GM19372 (cell line): ENCODE results near the gene TLK2.
"Not testable (repeated sequence)": the region's sequence is repeated elsewhere in the genome, so short reads cannot be mapped to it uniquely, and the experiment has no call there.

Experiments used
- ATAC-seq: cut with Tn5 transposase; IDR thresholded peaks from one replicate; pipeline ENCODE4 v1.9.1; 2021; ENCODE audit warnings: mild to moderate bottlenecking, low read depth, moderate library complexity; ENCODE audit not compliant: unreplicated experiment

The TLK2 gene

DNA sequence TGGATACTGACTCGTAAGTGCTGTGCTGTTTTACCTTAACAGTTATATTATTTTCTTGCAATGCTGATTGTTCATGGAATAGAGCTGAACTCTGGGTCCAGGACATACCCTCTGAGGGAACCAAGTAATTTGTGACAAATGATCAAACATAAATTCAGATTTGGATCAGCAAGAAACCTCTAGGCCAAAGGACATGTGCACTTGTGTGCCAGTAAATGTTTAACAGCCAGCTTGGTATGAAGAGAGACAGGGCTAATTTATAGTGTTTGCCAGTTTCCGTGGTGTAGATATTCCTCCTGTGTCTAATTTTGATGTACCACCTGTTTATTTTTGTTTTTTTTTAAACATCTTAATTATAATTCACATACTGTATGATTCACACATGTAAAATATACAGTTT is 118.0 kb downstream of the TLK2 start:
- ATAC-seq = no peak

DNA sequence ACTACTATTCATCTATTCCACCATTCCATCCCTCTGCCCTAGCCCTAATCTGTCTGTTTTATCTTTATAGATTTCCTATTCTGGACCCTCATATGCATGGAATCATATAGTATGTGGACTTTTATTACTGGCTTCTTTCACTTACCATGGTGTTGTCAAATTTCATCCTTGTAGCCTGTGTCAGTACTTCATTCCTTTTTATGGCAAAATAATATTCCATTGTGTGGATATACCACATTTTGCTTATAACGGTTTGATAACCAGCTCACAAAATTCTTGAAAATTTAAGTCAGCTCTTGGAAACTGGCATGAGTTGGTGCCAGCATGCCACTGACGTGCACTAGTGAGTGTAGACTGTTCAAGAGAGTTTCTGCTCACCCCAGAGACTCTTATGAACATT is 118.5 kb downstream of the TLK2 start:
- no peak for ATAC-seq

DNA sequence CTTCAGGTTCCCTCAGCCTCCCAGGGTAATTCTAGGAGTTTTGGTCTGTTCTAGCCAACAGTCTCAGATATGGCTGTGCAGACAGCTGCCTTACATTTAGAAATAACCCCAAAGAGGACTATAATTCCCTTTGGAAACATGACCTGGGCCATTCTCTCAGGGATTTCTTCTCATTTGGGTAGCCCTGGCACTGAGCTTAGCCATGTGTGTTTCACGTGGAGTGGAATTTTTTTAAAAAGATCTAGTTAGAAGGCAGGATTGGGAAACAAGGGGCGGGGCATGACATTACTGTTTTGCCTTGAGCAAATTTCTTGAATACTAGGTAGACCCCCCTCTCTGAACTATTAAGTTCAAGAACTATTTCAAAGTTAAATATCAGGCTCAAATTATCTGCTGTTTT is 119.3 kb downstream of the TLK2 start:
- no peak for ATAC-seq

DNA sequence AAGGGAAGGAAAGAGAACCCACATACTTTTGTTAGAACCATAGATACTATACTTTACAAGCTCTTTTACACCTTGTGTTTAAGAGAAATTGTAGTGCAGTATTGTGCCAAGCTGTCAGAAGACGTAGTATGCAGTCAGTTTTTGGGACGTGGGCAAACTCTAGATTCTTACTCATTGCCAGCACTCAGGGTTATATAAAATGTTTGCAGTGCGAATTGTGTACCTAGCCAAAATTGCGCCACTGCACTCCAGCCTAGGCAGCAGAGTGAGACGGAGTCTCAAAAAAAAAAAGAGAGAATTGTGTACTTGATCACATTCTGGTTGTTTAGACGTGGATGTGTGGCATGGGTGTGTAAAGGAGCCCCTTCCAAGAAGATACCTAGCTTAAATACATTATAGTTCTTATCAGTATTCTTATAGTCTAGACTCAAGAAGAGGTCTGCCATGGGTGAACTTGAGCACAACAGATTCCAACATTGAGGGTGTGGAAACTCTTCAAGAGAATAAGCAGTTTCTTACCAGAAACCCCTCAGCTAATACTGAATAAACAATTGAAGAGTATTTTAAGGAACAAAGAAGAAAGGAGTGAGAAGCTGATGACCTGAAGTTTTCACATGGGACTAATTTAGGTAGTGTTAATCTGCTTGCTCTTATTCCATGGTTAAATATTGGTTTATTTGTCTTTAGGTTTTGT is 121.5 kb downstream of the TLK2 start:
- ATAC-seq = no peak

DNA sequence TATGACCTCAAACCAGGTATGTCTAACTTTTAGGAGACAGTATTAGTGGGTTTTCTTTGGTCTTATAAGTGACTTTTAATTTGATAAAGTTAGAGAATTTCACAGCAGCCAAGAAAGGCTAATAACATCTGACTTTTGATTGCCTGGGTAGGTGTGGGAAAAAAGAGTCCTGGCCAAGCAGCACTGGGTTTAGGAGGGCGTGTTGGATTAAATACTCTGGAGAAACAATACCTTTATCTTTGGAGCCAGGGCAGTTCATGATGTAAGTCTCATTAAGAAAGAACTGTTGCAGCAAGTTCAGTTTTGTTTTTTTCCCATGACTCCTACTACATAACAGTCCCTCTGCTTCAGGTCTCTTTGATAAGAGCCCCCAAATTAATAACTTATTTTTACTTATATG is 122.2 kb downstream of the TLK2 start:
- ATAC-seq = no peak

DNA sequence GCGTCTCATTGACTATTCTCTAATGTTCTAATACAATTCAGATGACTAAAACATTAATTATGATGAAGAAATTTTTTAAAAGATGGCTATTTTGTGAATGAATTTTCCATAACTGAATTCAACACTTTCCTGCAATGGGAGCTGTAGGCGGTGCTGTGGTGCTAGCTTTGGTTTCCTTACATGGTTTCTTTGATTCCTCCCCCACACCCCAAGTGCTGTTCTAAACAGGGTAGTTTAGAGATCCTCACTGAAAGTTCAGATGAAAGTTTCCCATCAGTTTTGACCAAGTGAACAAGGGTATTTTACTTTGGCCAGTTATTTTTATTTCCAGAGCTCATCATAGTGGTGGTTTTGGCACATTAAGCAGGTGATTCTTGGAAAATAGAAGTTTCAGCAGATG is 122.8 kb downstream of the TLK2 start:
- no peak for ATAC-seq

DNA sequence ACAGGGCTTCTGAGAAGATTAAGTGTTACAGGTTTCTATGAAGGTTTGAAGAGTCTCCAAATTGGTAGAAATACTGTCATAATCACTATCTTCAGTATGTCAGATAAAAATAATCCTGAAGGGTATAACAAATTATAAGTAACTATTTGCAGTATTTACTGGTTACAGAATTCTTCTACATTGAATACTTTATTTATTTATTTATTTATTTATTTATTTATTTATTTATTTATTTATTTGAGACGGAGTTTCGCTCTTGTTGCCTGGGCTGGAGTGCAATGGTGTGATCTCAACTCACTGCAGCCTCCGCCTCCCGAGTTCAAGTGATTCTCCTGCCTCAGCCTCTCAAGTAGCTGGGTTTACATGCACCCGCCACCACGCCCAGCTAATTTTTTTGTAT is 125.2 kb downstream of the TLK2 start:
- ATAC-seq = not testable (repeated sequence)

DNA sequence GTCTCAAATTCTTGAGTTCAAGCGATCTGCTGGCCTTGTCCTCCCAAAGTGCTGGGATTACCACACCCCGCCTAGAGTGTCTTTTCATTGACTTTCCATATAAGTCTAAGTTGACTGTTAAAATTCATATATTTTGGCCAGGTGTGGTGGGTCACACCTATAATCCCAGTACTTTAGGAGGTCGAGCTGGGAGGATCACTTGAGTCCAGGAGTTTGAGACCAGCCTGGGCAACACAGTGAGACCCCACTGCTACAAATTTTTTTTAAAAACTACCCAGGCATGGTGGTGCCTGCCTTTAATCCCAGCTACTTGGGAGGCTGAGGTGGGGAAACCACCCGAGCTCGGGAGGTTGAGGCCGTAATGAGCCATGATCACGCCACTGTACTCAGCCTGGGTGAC is 127.0 kb downstream of the TLK2 start:
- no peak for ATAC-seq

DNA sequence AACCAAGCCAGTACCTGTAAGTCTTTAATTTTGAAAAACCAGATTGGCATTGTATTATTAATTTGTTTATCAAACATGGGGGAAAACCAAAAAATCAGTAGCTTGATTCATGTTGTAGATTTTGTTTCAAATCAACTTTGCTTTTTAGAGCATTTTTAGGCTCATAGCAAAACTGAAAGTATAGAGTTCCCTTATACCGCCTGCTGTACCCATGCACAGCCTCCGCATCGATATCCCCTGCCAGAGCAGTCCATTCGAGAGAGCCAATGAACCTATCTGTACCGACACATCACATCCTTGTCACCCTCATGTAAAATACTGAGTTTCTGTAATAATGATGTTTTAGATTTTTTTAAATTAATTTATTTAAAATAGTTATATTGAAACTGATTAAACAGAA is 132.7 kb downstream of the TLK2 start:
- ATAC-seq = no peak

DNA sequence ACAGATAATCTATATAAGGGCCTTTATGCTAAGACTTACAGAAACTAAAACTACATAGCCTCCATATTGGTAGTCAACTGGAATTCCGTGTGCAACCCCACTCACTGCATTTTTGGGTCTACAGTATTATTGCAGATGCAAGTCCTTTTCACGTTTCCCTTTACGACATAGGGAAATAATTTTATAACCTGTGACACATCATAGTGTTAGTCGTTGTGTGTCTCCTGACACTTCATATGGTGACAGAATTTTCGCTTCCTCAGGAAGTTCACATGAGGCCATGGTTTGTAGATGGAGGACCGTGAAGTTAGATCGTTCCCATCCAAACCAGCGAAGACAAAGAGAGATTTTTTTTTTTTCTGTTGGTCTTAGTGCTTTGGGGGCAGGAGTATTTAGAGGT is 133.1 kb downstream of the TLK2 start:
- no peak for ATAC-seq

DNA sequence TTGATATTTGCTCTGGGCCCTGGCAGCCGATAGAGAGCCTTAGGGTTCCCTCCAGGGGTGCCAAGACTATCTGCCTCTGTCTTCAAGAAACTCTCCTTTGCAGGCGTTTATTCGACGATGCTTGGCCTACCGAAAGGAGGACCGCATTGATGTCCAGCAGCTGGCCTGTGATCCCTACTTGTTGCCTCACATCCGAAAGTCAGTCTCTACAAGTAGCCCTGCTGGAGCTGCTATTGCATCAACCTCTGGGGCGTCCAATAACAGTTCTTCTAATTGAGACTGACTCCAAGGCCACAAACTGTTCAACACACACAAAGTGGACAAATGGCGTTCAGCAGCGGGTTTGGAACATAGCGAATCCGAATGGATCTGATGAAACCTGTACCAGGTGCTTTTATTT is 133.7 kb downstream of the TLK2 start:
- not testable (repeated sequence) for ATAC-seq

DNA sequence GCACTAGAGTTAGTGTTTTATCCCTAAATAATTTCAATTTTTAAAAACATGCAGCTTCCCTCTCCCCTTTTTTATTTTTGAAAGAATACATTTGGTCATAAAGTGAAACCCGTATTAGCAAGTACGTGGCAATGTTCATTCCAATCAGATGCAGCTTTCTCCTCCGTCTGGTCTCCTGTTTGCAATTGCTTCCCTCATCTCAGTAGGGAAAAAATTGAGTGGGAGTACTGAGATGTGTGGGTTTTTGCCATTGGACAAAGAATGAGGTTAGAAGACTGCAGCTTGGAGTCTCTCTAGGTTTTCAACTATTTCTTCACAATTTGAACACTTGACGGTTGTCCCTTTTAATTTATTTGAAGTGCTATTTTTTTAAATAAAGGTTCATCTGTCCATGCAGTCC is 134.5 kb downstream of the TLK2 start:
- not testable (repeated sequence) for ATAC-seq

DNA sequence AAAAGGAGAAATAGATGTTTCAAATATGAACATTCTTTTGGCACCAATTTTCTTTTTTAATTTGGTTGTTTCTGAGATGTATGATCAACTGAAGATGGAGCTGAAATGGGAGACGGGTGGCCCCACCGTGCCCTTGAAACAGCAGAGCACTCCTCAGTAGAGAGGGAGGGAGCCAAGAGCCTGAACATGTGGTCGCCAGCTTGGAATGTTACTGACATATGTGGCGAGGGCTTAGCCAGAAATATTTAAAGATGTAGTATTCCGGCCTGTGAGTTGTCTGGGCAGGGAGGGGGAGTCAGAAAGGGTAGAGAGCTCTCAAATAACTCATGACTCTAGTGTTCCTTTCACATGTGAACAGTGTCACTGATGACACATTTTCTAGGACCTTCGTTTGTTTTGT is 135.5 kb downstream of the TLK2 start:
- no peak for ATAC-seq

DNA sequence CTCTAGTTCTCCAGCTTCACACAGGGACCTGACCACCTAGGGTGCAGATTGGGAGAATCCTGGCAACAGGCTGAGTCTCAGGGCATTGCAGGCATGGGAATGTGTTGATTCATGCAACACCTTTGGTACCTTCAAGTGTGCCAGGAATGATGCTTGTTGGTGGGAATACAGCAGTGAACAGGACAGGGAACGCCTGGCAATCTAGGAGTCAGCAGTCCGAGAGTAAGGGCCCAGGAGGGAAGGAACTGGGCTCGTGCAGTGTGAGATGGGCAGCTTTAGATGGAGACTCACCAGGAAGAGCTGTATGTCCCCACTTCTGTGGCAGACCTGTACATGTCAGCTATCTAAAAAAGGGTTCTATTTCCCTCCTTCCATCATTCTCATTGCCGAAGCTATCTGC is 136.9 kb downstream of the TLK2 start:
- no peak for ATAC-seq

DNA sequence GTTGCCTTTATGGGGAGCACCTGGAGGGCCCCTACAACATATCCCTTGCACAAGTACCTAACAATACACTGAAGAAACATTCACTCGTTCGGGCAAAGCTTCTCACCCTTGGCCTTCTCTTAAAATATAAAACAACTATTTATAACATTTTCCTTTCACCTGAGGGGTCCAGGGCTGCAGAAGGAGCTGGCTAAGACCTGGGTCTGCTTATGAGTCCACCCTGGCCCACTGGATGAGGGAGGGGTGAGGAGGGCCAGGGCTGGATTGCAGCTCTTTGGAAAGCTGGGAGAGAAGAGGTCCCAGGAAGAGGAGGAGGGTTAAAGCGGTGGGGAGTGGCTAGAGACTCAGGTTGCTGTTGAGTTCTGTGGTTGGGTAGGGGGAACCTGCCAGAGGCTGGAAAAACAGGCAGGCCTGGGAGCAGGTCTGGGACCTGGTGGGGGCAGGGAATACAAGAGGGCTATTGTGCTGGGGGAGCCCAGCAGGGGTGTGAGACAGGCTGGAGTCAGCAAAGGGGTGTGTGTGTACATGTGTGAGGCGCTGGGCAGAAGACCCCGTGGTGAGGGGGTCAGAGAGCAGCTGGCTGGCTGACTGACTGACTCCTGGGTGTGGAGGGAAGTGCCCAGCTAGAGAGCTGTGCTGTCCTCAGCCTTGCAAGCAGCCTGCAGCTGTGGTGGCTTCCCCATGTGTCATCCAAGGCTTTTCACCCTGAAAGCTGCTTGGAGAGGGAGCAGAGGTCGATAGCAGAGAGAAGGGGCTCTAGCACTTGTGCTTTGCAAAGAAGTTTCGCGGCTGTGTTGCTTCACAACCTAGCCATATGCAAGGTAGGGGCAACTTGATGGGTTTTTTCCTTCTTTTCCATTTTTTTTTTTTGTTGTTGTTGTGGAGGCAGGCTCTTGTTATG is 138.6 kb downstream of the TLK2 start:
- no peak for ATAC-seq

DNA sequence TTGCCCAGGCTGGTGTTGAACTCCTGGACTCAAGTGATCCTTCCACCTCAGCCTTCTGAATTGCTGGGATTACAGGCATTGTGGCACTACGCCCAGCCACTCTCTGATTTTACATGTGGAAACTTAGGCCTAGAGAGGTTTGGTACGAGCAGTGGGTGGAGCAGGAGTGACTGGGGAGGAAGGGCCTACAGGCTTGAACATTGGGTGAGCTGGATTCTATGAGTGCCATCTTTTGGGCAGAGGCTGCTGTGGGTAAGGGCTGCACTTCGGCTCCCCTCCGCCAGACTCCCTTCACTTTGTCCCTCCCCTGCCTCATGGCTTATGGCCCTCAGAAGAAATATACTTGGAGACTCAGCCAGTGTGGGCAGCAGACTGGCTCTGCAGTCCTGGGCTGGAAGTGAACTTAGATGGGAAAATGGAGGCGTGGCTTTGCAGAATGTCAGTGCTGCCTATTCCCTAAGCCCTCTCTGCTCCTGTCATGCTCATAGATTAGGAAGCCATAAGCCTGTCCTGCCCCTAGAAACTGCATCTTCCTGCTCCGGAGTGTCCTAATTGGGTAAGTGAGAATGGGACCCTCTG is 139.4 kb downstream of the TLK2 start:
- ATAC-seq = no peak

DNA sequence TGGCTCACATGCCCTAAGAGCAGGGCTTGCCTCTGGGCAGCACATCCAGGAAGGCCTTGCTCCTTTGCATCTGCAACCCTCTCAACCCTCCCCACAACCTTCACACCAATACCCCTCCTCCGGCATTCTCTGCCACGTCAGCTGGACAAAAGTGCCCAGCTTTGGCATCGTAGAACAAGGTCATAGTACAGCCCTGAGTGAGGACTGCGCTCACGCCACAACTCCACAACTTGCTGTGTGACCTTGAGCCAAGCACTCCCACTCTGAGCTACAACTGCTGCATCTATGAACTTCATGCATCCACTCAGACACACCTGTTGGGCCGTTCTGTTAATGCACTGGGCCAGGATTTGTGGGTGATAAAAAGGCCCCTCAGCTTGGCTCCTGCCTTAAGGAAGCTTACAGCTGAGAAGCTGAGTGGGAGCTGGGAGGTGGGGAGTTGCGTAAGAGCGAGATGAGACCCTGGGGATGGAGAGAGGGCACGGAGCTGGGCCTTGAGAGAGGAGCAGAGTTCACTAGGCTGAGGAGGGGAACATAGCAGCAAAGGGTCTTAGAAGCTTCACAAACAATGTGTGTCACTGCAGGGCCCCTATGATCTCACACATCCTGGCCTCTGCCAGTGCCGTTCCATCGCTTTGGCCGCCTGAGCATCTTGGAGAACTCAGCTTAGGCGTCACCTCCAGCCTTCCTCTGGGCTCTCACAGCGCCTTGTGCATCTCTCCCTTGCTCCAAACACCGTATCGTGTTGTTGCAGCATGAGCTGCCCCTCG is 140.2 kb downstream of the TLK2 start:
- ATAC-seq = no peak

DNA sequence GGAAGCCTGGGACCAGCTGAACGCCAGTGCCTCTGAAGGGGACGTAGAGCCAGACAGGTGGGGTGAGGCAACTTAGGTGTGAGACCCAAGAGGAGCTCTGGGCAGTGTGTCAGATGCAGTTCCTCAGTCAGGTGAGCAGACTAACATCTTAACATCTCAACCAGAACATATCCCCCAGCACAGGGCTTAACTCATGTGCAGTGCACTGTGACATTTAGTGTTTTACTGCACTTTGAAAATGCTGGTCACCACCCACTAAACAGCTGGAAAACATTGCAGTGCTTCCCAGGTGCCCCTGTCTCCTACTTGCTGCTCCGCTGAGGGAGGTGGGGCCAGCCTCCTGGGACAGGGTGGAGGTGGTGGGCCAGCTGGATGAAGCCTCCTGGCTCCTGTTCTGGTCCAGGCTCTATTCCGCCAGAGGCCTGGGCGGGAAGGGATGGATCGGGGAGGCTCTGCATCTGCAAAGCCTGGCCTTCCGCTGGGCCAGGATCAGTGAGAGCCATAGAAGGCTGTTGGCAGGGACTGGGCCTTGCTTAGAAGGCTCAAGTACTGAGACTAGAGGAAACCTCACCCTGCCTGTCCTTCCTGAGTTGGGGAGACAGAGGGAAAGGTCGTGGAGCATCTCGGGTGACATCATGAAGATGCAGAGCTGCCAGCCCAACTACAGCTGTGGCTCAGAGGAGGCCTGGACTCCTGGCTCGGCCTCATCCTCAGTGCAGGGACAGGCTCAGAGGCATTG is 141.0 kb downstream of the TLK2 start:
- ATAC-seq = no peak

DNA sequence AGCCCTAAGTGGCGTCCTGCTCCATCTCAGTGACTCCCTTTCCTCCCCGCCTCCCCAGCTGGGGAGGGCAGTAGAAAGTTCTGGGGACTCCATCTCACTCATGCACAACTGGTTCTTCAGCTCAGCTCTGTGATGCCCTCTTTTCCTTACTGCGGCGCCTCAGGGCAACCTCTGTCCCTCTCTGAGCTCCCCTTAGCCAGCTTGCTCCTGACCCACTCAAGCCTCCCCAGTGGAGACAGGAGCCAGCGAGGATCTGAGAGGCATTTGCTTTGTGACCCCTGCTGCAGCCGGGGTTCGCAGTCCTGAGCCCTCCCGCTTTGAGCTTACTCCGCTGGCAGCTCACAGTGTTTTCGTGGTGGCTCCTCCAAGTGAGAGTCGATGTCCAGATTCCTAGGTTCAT is 142.6 kb downstream of the TLK2 start:
- ATAC-seq = no peak

DNA sequence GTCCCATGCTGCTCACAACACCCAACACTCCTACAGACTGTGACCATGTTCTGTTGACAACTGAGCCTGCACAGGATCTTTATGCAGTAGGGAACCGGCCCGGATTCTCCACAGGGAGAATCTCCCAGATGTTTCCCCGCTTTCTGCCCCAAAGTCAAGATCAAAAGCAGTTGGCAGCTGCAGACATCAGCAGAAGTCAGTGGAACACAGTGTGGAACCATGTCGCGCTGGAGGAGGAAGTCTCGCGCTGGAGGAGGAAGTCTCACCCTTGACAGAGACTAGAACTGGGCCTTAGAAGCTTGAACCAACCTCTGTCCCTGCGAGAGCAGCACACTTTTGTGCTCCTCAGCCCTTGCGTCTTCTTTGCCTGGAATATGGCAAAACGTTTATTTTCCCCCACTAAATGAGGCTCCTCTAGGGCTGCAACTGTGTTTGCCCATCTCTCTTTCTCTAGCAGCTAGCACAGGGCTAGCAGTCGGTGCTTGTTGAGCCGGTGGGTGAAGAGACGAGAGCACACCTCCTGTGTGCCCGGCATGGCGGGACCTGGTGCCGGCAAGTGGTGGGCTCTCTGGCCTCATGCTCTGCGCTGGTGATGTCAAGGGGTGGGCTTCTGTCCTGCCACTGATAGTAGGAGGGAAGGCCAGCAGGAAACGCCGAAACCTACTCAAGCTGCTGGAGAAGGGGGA is 146.7 kb downstream of the TLK2 start:
- ATAC-seq = no peak
